ENCODE results near the gene IWS1. TPM values are rescaled to one million over a fixed set of nuclear protein-coding genes. Genes with fewer than 3 reads are reported as not detected.
A peak's percentile ranks its signal among the peaks of the same experiment; 100 is the strongest.
"Not testable (repeated sequence)": the region's sequence is repeated elsewhere in the genome, so short reads cannot be mapped to it uniquely, and the experiment has no call there.

IWS1 gene
- total and polyA plus RNA-seq, 2 experiments from 2014 or later: 45.9 to 47.8 TPM

- Histone ChIP-seq H3K4me2 (peak overlapping the region; percentile 75), H3K27ac (peak overlapping the region; percentile 93), H3K4me3 (peak overlapping the region; percentile 25), H4K20me1 (ENCODE audit: insufficient read depth, poor library complexity, severe bottlenecking) (peaks cover 6% of the 10 kb centered on the region), H3K9me3 (ENCODE audit: low read depth) (no peaks in the 10 kb centered on the region), H3K27me3 (no peaks in the 10 kb centered on the region), H3K9me2 (replicated peaks; ENCODE audit: insufficient read depth) (no peaks in the 10 kb centered on the region), H3K4me1 (ENCODE audit: insufficient read depth) (peaks cover 15% of the 10 kb centered on the region), H3K79me2 (peaks cover 39% of the 10 kb centered on the region), H2AFZ (peak overlapping the region; percentile 54), H3K36me3 (replicated peaks; ENCODE audit: insufficient read depth, low read depth) (no peaks in the 10 kb centered on the region)
- WGBS (ENCODE audit: low lambda C conversion rate, missing lambda C conversion rate): 13% methylated on average over 13 of the region's 13 CpGs
- peak; percentile 63 for DNase-seq (ENCODE audit: low spot score)
- TF ChIP-seq CTCF (IDR thresholded peaks at IDR 0.05; ENCODE audit: poor library complexity) (peak; percentile 1), EZH2 (IDR thresholded peaks at IDR 0.05; ENCODE audit: borderline replicate concordance) (no peak), EZH2phosphoT487 (IDR thresholded peaks at IDR 0.05; ENCODE audit: low read depth, severe bottlenecking, unreplicated experiment) (no peak)
Observed at GRCh38 chr2:127527001-127527804, 914 bp upstream of the IWS1 start.

GRCh38 chr2:127525691-127526131, 578 bp downstream of the IWS1 start:
- WGBS (ENCODE audit: low lambda C conversion rate, missing lambda C conversion rate): under 1% methylated on average over 17 of the region's 19 CpGs
- Histone ChIP-seq H3K9me3 (ENCODE audit: low read depth) (no peaks in the 10 kb centered on the region), H3K27ac (peak overlapping the region; percentile 93), H3K79me2 (peaks cover 53% of the 10 kb centered on the region), H3K27me3 (no peaks in the 10 kb centered on the region), H2AFZ (peak overlapping the region; percentile 61), H3K4me1 (ENCODE audit: insufficient read depth) (peaks cover 15% of the 10 kb centered on the region), H4K20me1 (ENCODE audit: insufficient read depth, poor library complexity, severe bottlenecking) (peaks cover 6% of the 10 kb centered on the region), H3K36me3 (replicated peaks; ENCODE audit: insufficient read depth, low read depth) (no peaks in the 10 kb centered on the region), H3K9me2 (replicated peaks; ENCODE audit: insufficient read depth) (no peaks in the 10 kb centered on the region), H3K4me3 (peak overlapping the region; percentile 65), H3K4me2 (peak overlapping the region; percentile 82)
- DNase-seq (ENCODE audit: low spot score): peak; percentile 50
- TF ChIP-seq EZH2phosphoT487 (IDR thresholded peaks at IDR 0.05; ENCODE audit: low read depth, severe bottlenecking, unreplicated experiment) (no peak), EZH2 (IDR thresholded peaks at IDR 0.05; ENCODE audit: borderline replicate concordance) (no peak), CTCF (IDR thresholded peaks at IDR 0.05; ENCODE audit: poor library complexity) (no peak)

GRCh38 chr2:127524198-127524834, 2.0 kb downstream of the IWS1 start:
- 92% methylated on average over 7 of the region's 7 CpGs for WGBS (ENCODE audit: low lambda C conversion rate, missing lambda C conversion rate)
- H3K9me3 ChIP-seq (ENCODE audit: low read depth); H3K27me3 ChIP-seq: not testable (repeated sequence)

More at GRCh38 chr2:127524198-127524834, 2.0 kb downstream of the IWS1 start:
- not testable (repeated sequence) for DNase-seq (ENCODE audit: low spot score); H2AFZ ChIP-seq; H3K36me3 ChIP-seq (replicated peaks; ENCODE audit: insufficient read depth, low read depth); H3K4me3 ChIP-seq; H4K20me1 ChIP-seq (ENCODE audit: insufficient read depth, poor library complexity, severe bottlenecking); H3K27ac ChIP-seq; H3K9me2 ChIP-seq (replicated peaks; ENCODE audit: insufficient read depth)
- peaks cover 15% of the 10 kb centered on the region for H3K4me1 ChIP-seq (ENCODE audit: insufficient read depth)
- peak overlapping the region; percentile 82 for H3K4me2 ChIP-seq
- H3K79me2 ChIP-seq: peaks cover 67% of the 10 kb centered on the region
